22Rv1 (cell line): ENCODE data around the gene UVRAG.

Source experiments
- CTCF ChIP-seq: fragments of 450-650 bp; IDR thresholded peaks from 2 replicates; pipeline ENCODE4 v1.5.1; 2017; ENCODE audit warnings: mild to moderate bottlenecking
- ZFX ChIP-seq: fragments of 450-650 bp; IDR thresholded peaks from 2 replicates; pipeline ENCODE4 v1.6.1; 2017; ENCODE audit warnings: antibody characterized with exemption, borderline replicate concordance

GRCh38 chr11:75903276-75903675, 88.3 kb downstream of the UVRAG start:
- TF ChIP-seq ZFX (no peak), CTCF (no peak)
